CD4-positive, alpha-beta T cell (primary cell): Measurements from ENCODE around the gene SACM1L. TPM values are rescaled to one million over a fixed set of nuclear protein-coding genes. Genes with fewer than 3 reads are reported as not detected.

Source experiments
- ATAC-seq: fragments of 200-7000 bp; cut with Tn5 transposase; one replicate; pipeline ENCODE4 v1.10.0; 2022; ENCODE audit warnings: mild to moderate bottlenecking; ENCODE audit not compliant: poor library complexity
- CTCF ChIA-PET: fragments of 350-600 bp; sonication (Branson Sonifier 250); formaldehyde crosslinking; loops from one replicate; lab custom pipeline; 2021; ENCODE audit warnings: antibody characterized with exemption, inconsistent platforms; lab: Charles Lee
- POLR2A ChIA-PET: fragments of 350-600 bp; sonication (Branson Sonifier 250); formaldehyde crosslinking; loops from one replicate; lab custom pipeline; 2021; ENCODE audit warnings: antibody characterized with exemption, inconsistent platforms; lab: Charles Lee
- DNase-seq, 14 experiments: peaks; one replicate each; pipeline ENCODE4 v3.0.0-alpha.2; 2013 to 2020; ENCODE audit warnings: mixed read lengths in 2 of 14
- H3K27ac ChIP-seq, 2 donors: one replicate each; pipeline versions ENCODE4 v1.5.1 to v1.7.0; 2013; ENCODE audit warnings: low read length in 2 of 2, low read depth in 1 of 2, mild to moderate bottlenecking in 1 of 2
- H3K27me3 ChIP-seq, 2 experiments: 1 replicate in 1 of 2; 2 replicates in 1 of 2; pipeline versions ENCODE4 v1.6.1 to v1.7.0; 2013; ENCODE audit warnings: low read length in 2 of 2, control low read depth in 1 of 2, mild to moderate bottlenecking in 1 of 2, moderate library complexity in 1 of 2; ENCODE audit not compliant: insufficient read depth in 2 of 2, control insufficient read depth in 1 of 2
- H3K36me3 ChIP-seq: one replicate; pipeline ENCODE4 v1.6.1; 2013; ENCODE audit warnings: low read length, control low read depth; ENCODE audit not compliant: insufficient read depth
- H3K4me1 ChIP-seq: one replicate; pipeline ENCODE4 v1.6.1; 2013; ENCODE audit warnings: low read length, control low read depth; ENCODE audit not compliant: insufficient read depth
- H3K4me3 ChIP-seq: one replicate; pipeline ENCODE4 v1.5.1; 2013; ENCODE audit warnings: mild to moderate bottlenecking, low read length, moderate library complexity
- H3K9me3 ChIP-seq, 2 experiments: 1 replicate in 1 of 2; 2 replicates in 1 of 2; pipeline versions ENCODE4 v1.6.1 to v1.7.0; 2013; ENCODE audit warnings: low read length in 2 of 2, mild to moderate bottlenecking in 2 of 2, control low read depth in 1 of 2, moderate library complexity in 1 of 2; ENCODE audit not compliant: control insufficient read depth in 1 of 2, insufficient read depth in 1 of 2
- H3K27ac Mint-ChIP-seq: one replicate; pipeline ENCODE4 v1.8.0; 2020; ENCODE audit warnings: mixed read lengths
- H3K27me3 Mint-ChIP-seq: one replicate; pipeline ENCODE4 v1.8.0; 2021; ENCODE audit warnings: mixed read lengths
- H3K36me3 Mint-ChIP-seq: one replicate; pipeline ENCODE4 v1.8.0; 2021; ENCODE audit warnings: low read depth, mixed read lengths
- H3K4me1 Mint-ChIP-seq: one replicate; pipeline ENCODE4 v1.8.0; 2021; ENCODE audit warnings: low read depth, mixed read lengths
- H3K4me3 Mint-ChIP-seq: one replicate; pipeline ENCODE4 v1.8.0; 2020; ENCODE audit warnings: mild to moderate bottlenecking, mixed read lengths
- H3K9me3 Mint-ChIP-seq: one replicate; pipeline ENCODE4 v1.8.0; 2020; ENCODE audit warnings: mixed read lengths
- intact Hi-C, 2 experiments: fragments of 100-400 bp; cut with DNase I in 1 of 2; cut with micrococcal nuclease in 1 of 2; formaldehyde crosslinking; loops; one replicate each; pipeline versions ENCODE4 v1.15.1 to v1.9.0; 2023 to 2025; cut with DNase I, micrococcal nuclease
- total RNA-seq, 174 experiments: library from RNA in 2 of 174; stranded (reverse) in 2 of 174; gene quantifications; one replicate each; pipeline ENCODE4 v1.2.3 and lab custom pipeline; 2021 to 2026
- TF ChIP-seq, protein P1 (sequence below): fragments of 200-600 bp; IDR thresholded peaks from one replicate; pipeline ENCODE4 v1.8.0; 2022; ENCODE audit warnings: antibody characterized with exemption, mild to moderate bottlenecking

Gene SACM1L
- total RNA-seq, 2 experiments from 2014 or later, result 41.9 to 44.3 TPM

DNA sequence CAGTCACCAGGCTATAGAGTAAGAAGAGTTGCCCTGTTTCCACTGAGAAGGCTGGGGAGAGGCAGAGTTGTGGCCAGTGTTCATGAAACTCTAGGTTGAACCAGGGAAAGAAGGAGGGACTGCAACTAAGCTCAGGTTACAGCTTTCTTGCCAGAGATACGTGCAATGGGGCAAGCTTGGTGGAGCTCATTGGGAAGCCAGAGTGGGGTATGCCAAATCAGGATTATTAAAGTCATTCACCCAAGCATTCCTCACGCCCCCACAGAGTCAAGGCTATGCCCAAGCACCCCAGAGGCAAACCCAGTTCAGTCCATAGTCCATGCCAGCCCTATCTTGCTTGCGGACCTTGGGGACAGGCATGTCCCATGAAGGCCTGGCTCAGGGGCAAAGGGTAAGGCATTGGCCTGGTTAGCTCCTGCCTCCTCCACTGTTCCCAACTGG lies 89.6 kb downstream of the SACM1L start:
- TF ChIP-seq, protein P1, sequence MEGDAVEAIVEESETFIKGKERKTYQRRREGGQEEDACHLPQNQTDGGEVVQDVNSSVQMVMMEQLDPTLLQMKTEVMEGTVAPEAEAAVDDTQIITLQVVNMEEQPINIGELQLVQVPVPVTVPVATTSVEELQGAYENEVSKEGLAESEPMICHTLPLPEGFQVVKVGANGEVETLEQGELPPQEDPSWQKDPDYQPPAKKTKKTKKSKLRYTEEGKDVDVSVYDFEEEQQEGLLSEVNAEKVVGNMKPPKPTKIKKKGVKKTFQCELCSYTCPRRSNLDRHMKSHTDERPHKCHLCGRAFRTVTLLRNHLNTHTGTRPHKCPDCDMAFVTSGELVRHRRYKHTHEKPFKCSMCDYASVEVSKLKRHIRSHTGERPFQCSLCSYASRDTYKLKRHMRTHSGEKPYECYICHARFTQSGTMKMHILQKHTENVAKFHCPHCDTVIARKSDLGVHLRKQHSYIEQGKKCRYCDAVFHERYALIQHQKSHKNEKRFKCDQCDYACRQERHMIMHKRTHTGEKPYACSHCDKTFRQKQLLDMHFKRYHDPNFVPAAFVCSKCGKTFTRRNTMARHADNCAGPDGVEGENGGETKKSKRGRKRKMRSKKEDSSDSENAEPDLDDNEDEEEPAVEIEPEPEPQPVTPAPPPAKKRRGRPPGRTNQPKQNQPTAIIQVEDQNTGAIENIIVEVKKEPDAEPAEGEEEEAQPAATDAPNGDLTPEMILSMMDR, result no peak
- Histone ChIP-seq H3K27me3 (peaks cover 0 to 2% of the 10 kb centered on the region in 2 experiments), H3K9me3 (no peaks in the 10 kb centered on the region), H3K4me3 (no peak overlapping the region), H3K4me1 (no peaks in the 10 kb centered on the region), H3K27ac (no peak overlapping the region), H3K36me3 (no peaks in the 10 kb centered on the region)
- Mint-ChIP-seq H3K4me1 (no peaks in the 10 kb centered on the region), H3K9me3 (no peaks in the 10 kb centered on the region), H3K36me3 (no peaks in the 10 kb centered on the region), H3K4me3 (no peak overlapping the region), H3K27ac (no peak overlapping the region), H3K27me3 (no peaks in the 10 kb centered on the region)
- POLR2A ChIA-PET, result no interaction called here
- CTCF ChIA-PET, result no interaction called here
- no peak for ATAC-seq
- intact Hi-C loops, result no loop called here
- DNase-seq, result no peak

DNA sequence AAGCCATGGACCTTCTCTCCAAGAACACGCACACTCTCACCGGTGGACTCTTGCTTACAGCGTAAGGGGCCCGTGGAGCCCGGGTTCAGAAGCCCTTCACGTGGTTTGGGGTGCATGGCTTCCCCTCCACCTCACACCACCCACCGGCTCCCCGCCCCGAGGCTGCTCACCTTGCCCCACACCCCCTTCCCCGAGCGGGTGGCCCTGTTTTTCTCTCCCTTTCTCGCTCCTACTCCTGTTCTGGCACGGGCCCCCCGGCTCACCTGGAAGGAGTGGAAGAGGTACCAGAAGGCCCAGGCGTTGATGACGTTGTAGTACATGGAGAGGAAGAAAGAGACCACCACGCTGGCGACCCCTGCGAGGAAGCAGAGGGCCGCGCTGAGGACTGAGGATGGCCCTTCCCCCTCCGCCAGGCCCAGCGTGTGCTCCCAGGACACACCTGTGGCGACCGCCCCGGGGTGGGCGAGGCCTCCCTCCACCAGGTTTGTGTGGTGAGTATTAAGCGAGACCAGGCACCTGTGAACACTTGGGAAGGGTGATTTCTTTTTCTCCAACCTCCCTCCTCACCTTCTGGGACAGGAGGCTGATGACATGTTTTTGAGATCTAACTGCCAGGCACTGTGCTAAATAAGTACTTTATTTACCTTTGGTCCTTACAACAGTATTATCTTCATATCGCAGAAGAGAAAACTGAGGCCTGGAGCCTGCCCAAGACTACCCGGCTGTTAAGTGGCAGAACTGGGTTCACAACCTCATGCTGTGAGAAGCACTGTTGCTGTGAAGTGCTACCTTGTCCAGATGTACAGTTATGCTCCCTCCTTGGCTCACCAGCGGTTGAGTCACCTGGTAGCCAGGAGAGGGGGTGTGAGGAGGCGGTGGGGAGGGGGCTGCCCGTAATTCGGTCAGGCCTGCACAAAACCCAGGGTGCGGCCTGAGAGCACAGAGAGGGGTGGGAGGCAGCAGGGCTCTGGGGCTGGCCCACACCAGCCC lies 90.8 kb downstream of the SACM1L start:
- no peak overlapping the region for H3K27ac Mint-ChIP-seq
- TF ChIP-seq, protein P1, result no peak
- CTCF ChIA-PET, result no interaction called here
- H3K4me1 Mint-ChIP-seq, result no peaks in the 10 kb centered on the region
- Histone ChIP-seq H3K36me3 (no peaks in the 10 kb centered on the region), H3K27me3 (peaks cover 0 to 2% of the 10 kb centered on the region in 2 experiments), H3K9me3 (no peaks in the 10 kb centered on the region), H3K27ac (no peak overlapping the region), H3K4me3 (no peak overlapping the region), H3K4me1 (no peaks in the 10 kb centered on the region)
- intact Hi-C loops, result no loop called here
- H3K36me3 Mint-ChIP-seq, result no peaks in the 10 kb centered on the region
- H3K4me3 Mint-ChIP-seq, result no peak overlapping the region
- POLR2A ChIA-PET, result no interaction called here
- no peaks in the 10 kb centered on the region for H3K27me3 Mint-ChIP-seq
- no peak for DNase-seq
- H3K9me3 Mint-ChIP-seq, result peaks cover 2% of the 10 kb centered on the region
- ATAC-seq, result no peak

DNA sequence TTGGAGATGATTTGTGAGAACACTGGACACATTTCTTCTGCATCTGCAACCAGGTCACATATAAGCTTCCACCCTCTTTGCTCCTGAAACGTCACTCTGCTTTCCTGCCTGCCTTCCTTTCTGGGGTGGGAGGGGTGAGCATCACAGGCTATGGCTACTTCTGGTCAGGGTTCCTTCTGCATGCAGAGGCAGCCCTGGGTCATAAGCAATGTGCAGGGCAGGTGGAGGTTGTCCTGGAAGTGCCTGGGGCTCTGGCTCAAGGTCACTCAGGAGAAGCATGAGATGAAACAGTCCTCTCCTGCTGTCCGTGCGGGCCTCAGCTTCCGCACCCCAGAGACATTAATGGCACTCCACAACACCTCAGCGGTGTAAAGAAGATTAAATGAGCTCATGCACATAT lies 92.1 kb downstream of the SACM1L start:
- Histone ChIP-seq H3K27ac (no peak overlapping the region), H3K4me3 (no peak overlapping the region), H3K9me3 (no peaks in the 10 kb centered on the region), H3K27me3 (peaks cover 0 to 2% of the 10 kb centered on the region in 2 experiments), H3K4me1 (no peaks in the 10 kb centered on the region), H3K36me3 (no peaks in the 10 kb centered on the region)
- no peaks in the 10 kb centered on the region for H3K27me3 Mint-ChIP-seq
- TF ChIP-seq, protein P1, result no peak
- no peak for ATAC-seq
- H3K4me3 Mint-ChIP-seq, result no peak overlapping the region
- ChIA-PET POLR2A (interaction anchor here (0.6 kb wide), 1 partner anchor 776 kb away, joined by 3 read pairs; no protein-coding TSS in a partner anchor), CTCF (no interaction called here)
- DNase-seq, result no peak
- peaks cover 2% of the 10 kb centered on the region for H3K9me3 Mint-ChIP-seq
- H3K36me3 Mint-ChIP-seq, result no peaks in the 10 kb centered on the region
- intact Hi-C loops, result no loop called here
- no peak overlapping the region for H3K27ac Mint-ChIP-seq
- H3K4me1 Mint-ChIP-seq, result no peaks in the 10 kb centered on the region
